Measurements from ENCODE around the gene AP4E1. TPM values are rescaled to one million over a fixed set of nuclear protein-coding genes. Genes with fewer than 3 reads are reported as not detected.
"Not testable (repeated sequence)": the region's sequence is repeated elsewhere in the genome, so short reads cannot be mapped to it uniquely, and the experiment has no call there.

AP4E1 gene
- total and polyA plus RNA-seq, 8 donors: 8.9 to 11.6 (median 9.3) TPM

- intact Hi-C loops (cut with DNase I): no loop called here
- DNase-seq (no peak), ATAC-seq (no peak)
- Histone ChIP-seq H3K4me1 (peaks cover 16 to 36% of the 10 kb centered on the region in 2 donors), H3K9me3 (peaks cover 0 to 10% of the 10 kb centered on the region in 2 donors), H3K27ac (no peak overlapping the region), H3K4me3 (no peak overlapping the region), H3K36me3 (no peaks in the 10 kb centered on the region), H3K27me3 (no peaks in the 10 kb centered on the region)
- TF ChIP-seq, protein P1, sequence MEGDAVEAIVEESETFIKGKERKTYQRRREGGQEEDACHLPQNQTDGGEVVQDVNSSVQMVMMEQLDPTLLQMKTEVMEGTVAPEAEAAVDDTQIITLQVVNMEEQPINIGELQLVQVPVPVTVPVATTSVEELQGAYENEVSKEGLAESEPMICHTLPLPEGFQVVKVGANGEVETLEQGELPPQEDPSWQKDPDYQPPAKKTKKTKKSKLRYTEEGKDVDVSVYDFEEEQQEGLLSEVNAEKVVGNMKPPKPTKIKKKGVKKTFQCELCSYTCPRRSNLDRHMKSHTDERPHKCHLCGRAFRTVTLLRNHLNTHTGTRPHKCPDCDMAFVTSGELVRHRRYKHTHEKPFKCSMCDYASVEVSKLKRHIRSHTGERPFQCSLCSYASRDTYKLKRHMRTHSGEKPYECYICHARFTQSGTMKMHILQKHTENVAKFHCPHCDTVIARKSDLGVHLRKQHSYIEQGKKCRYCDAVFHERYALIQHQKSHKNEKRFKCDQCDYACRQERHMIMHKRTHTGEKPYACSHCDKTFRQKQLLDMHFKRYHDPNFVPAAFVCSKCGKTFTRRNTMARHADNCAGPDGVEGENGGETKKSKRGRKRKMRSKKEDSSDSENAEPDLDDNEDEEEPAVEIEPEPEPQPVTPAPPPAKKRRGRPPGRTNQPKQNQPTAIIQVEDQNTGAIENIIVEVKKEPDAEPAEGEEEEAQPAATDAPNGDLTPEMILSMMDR (IDR thresholded peaks at IDR 0.05): no peak
Measured at GRCh38 chr15:50888054-50888453, 20.4 kb upstream of the AP4E1 start.

GRCh38 chr15:50889589-50889988 is 18.9 kb upstream of the AP4E1 start:
- DNase-seq: peak in 1 of 4 donors; percentile 69
- no peak overlapping the region for H3K4me3 ChIP-seq
- H3K27ac ChIP-seq: no peak overlapping the region
- ATAC-seq: peak; percentile 73
- H3K4me1 ChIP-seq: peaks cover 7 to 22% of the 10 kb centered on the region in 2 donors
- no peaks in the 10 kb centered on the region for H3K36me3 ChIP-seq
- intact Hi-C loops (cut with DNase I): no loop called here
- no peaks in the 10 kb centered on the region for H3K27me3 ChIP-seq
- TF ChIP-seq, protein P1 (IDR thresholded peaks at IDR 0.05): no peak
- peaks cover 0 to 10% of the 10 kb centered on the region in 2 donors for H3K9me3 ChIP-seq

GRCh38 chr15:50890751-50891150 is 17.7 kb upstream of the AP4E1 start:
- Histone ChIP-seq H3K4me3 (no peak overlapping the region), H3K27me3 (no peaks in the 10 kb centered on the region), H3K36me3 (no peaks in the 10 kb centered on the region), H3K9me3 (peaks cover 0 to 10% of the 10 kb centered on the region in 2 donors), H3K4me1 (peaks cover 0 to 11% of the 10 kb centered on the region in 2 donors), H3K27ac (no peak overlapping the region)
- intact Hi-C loops (cut with DNase I): loop anchor here in 1 of 2 donors (10.0 kb wide), 1 partner anchor 216 kb away; no protein-coding TSS in a partner anchor
- DNase-seq: no peak
- TF ChIP-seq, protein P1 (IDR thresholded peaks at IDR 0.05): no peak
- ATAC-seq: no peak

- no peaks in the 10 kb centered on the region for H3K27me3 ChIP-seq
- intact Hi-C loops (cut with DNase I): loop anchor here in 1 of 2 donors (10.0 kb wide), 1 partner anchor 216 kb away; no protein-coding TSS in a partner anchor
- TF ChIP-seq, protein P1 (IDR thresholded peaks at IDR 0.05): no peak
- no peak overlapping the region for H3K4me3 ChIP-seq
- peaks cover 0 to 10% of the 10 kb centered on the region in 2 donors for H3K9me3 ChIP-seq
- H3K36me3 ChIP-seq: no peaks in the 10 kb centered on the region
- H3K27ac ChIP-seq: no peak overlapping the region
- no peak for ATAC-seq
- no peak for DNase-seq
- H3K4me1 ChIP-seq: peaks cover 0 to 7% of the 10 kb centered on the region in 2 donors
Measured at GRCh38 chr15:50891159-50891558, 17.3 kb upstream of the AP4E1 start.

- Histone ChIP-seq H3K4me1 (no peaks in the 10 kb centered on the region), H3K27ac (no peak overlapping the region), H3K36me3 (no peaks in the 10 kb centered on the region), H3K9me3 (peaks cover 0 to 10% of the 10 kb centered on the region in 2 donors), H3K4me3 (no peak overlapping the region), H3K27me3 (no peaks in the 10 kb centered on the region)
- TF ChIP-seq, protein P1 (IDR thresholded peaks at IDR 0.05): no peak
- no peak for DNase-seq
- ATAC-seq: no peak
- intact Hi-C loops (cut with DNase I): loop anchor here in 1 of 2 donors (10.0 kb wide), 1 partner anchor 219 kb away; no protein-coding TSS in a partner anchor
Measured at GRCh38 chr15:50893976-50894375, 14.5 kb upstream of the AP4E1 start.

DNA sequence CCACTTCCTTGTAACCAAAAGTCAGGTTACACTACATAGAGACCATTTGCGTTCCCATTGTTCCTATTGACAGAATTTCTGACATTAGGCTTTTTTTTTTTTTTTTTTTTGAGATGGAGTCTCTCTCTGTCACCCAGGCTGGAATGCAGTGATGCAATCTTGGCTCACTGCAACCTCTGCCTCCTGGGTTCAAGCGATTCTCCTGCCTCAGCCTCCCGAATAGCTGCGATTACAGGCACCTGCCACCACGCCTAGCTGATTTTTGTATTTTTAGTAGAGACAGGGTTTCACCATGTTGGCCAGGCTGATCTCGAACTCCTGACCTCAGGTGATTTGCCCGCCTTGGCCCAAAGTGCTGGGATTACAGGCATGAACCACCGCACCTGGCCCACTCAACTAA is 7.1 kb upstream of the AP4E1 start:
- DNase-seq; H3K27ac ChIP-seq; intact Hi-C loops (cut with DNase I); ATAC-seq; H3K36me3 ChIP-seq; H3K9me3 ChIP-seq; H3K27me3 ChIP-seq; H3K4me1 ChIP-seq; H3K4me3 ChIP-seq: not testable (repeated sequence)
